Measurements from ENCODE around the gene LYZL6.

Gene LYZL6, protein sequence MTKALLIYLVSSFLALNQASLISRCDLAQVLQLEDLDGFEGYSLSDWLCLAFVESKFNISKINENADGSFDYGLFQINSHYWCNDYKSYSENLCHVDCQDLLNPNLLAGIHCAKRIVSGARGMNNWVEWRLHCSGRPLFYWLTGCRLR

DNA sequence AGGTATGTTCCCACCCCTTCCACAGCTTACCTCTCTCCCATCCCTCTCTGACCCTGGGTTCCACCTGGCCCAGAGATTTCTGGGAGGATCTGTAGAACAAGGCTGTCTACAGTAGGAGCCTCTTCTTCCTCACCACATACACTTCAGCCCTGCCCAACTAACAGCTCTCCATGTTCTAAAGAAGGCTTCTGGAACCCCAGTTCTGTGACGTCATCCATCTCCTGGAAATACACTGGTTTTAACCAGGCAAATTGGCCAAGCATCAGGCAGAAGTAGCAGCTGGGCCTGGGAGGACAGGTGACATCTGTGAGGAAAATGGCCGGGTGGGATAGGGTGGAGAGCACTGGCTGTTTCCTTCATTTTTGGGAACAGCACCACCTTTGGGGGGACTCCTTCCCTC is at the start of gene LYZL6:
LYZL6 (minus strand) TSS at position 177 of the 400 bp plus-strand sequence. CDS start 4,357 bp downstream, outside the sequence.
- DNase-seq (ENCODE audit: low read depth in 2 of 2, low spot score in 1 of 2) = no peak

DNA sequence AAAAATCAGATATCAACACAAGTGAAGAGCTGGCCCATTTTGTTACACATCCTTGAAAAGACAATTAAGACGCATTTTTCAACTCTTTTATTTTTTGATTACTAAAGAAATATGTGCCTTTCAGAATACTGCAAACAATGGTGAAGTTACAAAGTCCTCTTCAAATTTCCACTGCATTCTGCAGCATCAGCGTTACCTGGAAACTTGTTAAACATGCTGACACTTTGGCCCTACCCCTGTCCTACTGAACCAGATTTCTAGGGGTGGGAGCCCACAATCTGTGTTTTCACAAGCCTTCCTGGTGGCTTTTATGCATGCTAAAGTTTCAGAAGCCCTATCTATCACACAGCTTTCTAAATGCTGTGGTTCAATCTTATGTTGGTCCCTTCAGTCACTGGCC is 47.6 kb upstream of the LYZL6 start:
- DNase-seq (ENCODE audit: low read depth in 2 of 2, low spot score in 1 of 2) = no peak

DNA sequence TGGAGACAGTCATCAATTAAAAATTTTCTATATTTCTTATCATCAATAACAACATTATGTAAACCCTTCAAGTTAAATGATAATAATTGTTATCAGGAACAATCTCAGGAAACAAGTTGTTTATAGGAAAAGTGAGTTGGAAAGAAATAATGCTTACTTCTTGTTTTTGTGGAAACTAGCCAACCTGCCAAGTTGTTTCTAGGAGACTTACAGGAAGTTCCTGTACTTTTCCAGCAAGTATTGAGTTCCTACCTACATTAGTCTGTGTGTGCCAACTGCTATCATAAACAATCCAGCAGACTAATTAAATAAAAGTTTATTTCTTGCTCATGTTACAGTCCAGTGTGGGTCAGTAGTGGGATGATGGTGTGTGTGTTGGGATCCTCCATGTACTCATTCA is 44.7 kb upstream of the LYZL6 start:
- no peak for DNase-seq (ENCODE audit: low read depth in 2 of 2, low spot score in 1 of 2)

DNA sequence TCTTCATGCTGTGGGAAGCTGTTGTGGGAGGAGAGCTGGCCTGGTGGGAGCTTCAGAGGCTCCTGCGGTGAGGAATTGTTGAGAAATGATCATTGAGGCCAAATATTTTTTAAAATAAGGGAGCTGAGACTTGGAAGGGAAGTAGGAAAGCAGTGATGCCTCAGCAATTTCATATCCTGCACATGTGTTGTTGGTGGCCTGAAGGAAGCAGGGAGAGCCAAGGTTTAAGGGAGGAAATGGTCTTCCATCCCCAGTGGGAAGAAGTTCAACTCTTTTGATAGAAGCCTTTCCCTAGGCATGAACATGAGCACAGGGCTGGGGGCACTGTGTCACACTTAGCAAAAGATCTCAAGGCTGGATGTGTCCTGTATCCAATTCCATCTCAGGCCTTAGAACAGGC is 43.1 kb upstream of the LYZL6 start, which contains the start of gene CCL14:
CCL14 (minus strand) TSS at position 87 of the 400 bp plus-strand sequence; CDS start at position 7, 80 bp downstream.
- DNase-seq (ENCODE audit: low read depth in 2 of 2, low spot score in 1 of 2) = no peak

DNA sequence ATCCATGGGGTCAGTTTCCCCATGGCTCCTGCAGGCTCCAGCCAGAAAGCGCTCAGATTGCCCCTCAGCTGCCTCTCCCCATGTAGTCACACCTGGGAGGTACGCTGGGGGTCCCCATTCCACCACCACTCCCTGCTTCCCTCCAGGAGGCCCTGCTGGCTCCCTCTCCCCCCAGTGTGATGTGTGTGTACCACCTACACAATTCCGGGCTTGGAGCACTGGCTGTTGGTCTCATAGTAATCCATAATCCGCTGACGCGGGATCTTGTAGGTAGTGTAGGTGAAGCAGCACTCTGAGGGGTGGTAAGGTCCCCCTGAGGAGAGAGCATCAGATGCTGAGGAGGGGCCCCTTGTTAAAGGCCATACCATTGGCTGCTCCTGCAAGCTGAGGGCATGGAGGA is 40.6 kb upstream of the LYZL6 start:
- DNase-seq (ENCODE audit: low read depth in 2 of 2, low spot score in 1 of 2) = no peak

DNA sequence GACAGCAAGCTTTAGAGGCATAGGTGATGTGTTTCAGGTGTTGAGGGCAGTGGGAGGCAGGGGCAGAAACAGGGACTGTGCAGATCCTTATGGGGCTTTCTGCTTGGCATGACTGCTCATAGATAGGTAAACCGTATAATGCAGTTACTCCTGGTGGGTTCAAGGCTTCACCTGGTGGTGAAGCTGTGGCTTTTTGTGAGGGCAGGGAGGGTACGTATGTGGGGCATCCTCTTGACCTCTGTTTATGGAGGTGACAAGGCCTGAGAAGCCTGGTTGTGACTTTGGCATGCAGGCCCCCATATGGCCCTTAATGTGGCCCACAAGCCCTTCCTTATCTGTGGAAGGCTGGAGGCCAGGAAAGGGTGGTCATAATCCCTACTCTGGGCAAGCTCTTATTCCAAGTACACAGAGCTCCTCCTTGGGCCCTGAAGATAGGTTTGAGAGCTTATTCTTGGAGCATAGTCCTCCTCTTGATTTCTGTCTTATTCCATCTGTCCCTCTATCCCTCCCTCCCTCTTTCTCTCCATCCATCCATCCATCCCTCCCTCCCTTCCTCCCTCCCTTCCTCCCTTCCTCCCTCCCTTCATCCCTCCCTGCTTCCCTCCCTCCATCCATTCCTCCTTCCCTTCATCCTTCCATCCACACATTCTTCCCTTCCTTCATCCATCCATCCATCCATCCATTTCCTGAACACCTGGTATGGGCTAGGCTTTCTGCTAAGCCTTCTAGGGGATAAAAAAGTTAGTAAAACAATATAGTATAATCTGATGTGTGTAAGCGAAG is 39.1 kb upstream of the LYZL6 start:
- DNase-seq (ENCODE audit: low read depth in 2 of 2, low spot score in 1 of 2) = no peak

DNA sequence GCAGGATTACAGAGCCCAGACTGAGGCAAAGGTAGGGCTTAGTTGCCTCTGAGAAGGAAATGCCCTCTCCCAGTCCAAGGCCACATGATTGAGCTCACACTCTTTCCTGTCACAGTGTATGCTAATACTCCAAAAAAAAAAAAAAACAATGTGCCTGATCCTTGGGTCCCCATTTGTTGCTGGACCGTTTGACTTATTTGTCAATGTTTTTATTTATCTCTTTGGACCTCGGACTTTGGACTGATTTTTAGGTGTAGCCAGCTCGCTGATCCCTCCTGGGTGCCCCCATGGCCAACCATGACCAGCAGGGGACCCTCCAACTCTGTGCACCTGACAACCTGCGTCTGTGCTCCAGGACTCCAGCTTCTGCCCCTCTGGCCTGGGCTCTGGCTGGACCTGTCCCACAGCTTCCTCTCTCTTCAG is 38.4 kb upstream of the LYZL6 start:
- no peak for DNase-seq (ENCODE audit: low read depth in 2 of 2, low spot score in 1 of 2)

DNA sequence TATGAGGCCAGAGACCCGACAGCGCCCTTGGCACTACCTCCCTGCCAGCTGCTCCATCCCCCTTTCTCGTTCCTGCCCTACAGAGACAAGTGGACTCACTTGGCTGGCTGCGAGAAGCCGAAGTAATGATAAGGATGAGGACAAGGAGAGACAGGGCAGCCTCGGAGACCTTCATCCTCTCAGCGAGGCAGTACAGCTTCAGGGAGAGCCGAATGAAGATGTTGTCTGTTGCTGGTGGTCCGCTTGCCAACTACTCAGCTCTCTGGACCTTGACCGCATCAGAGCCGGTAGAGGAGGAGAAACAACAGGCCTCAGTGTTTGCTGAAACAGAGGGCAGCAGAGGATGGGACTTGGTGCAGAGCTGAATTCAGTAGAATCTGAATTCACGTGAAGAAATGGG is 37.7 kb upstream of the LYZL6 start, which contains the start of gene CCL16:
CCL16 (minus strand) TSS at position 252 of the 400 bp plus-strand sequence; CDS start at position 175, 77 bp downstream.
- DNase-seq (ENCODE audit: low read depth in 2 of 2, low spot score in 1 of 2) = no peak

DNA sequence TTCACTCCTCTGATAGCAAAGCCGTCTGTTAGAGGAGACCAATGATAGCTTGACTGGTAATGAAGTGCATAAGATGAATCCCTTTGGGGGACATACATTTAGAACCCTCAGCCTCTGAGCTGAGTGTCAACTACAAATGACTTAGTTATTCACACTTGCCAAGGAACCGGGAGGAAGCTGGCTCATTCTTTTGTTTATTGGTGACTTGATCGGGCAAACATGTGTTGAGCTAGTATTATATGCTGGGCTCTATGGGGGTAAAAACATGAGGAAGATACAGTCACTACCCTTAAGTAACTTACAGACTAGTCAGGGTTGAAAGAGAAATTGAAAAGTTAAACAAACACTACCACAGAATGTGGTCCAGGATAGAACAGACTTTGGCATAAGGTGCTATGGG is 34.8 kb upstream of the LYZL6 start:
- DNase-seq (ENCODE audit: low read depth in 2 of 2, low spot score in 1 of 2) = no peak

DNA sequence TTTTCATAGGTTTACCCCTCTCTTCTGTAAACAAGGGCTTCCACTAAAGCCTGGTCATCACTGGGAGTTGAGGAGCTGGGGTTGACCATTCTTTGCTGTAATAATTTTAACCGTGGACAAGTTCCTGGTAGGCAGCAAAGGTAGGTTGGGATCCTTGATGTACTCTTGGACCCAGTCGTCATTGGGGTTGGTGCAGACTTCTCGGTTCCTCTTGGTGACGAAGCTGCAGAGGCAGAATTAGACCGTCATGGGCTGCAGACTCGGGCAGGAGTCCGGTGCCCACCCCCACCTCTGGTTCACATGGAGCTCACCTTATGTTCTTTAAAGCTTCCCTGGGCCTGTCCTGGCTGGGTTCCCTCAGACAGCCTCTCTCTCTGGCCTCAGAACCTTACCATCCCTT is 34.0 kb upstream of the LYZL6 start:
- no peak for DNase-seq (ENCODE audit: low read depth in 2 of 2, low spot score in 1 of 2)

DNA sequence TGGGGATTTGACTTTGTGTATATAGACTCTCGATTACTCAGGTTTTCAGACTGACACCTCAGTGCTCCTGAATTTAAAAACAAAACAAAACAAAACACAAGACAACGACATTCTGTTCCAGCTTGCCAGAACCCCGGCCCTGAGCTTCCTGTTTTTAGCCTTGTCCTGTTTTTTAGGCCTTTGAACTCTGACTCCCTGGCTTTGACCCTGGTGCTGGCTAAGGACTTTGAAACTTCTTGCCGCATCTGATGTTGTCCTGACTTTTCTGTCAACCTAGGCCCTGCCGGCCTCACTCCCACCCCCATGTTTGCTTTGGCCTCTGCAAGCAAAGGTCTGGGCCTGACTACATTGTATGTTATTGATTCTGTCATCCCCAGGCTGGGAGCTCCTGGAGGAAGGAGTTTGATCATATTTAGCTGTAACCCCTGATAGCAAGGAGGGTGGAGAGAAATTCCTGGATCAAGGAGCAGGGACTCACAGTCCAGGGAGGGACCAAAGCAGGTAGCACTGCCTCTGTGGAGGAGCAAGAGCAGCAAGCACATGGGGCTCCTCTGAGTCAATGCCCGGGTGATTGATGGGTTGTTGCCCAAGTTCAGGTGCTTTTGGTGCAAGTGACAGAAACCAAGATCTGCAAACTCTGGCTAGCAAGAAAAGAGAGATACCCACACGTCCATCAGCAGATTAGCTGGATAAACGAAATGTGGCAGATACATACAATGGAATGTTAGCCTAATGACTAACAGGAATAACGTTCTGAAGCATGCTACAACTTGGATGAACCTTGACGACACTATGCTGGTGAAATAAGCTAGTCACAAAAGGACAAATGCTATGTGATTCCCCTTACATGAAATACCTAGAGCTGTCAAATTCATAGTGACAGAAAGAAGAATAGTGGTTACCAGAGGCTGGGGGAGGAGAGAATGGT is 30.1 kb upstream of the LYZL6 start:
- no peak for DNase-seq (ENCODE audit: low read depth in 2 of 2, low spot score in 1 of 2)

DNA sequence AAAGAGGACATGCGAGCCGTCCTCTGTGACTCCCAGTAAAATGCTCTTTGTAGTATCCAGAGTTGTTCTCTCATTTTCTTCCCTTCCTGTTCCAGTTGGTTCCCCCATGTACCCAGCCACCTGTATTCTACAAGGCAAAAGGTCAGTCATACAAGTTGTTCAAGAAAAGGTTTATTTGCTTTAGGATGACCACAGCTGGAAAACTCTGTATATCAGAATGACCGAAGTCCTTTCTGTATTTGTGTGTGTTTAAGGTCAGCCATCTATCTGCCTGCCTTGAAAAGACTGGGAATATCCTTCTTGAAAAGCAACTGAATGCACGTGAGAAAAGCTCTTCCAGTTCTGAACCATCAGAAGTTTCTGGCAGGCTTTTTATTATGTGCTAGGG is 29.4 kb upstream of the LYZL6 start:
- DNase-seq (ENCODE audit: low read depth in 2 of 2, low spot score in 1 of 2) = no peak

DNA sequence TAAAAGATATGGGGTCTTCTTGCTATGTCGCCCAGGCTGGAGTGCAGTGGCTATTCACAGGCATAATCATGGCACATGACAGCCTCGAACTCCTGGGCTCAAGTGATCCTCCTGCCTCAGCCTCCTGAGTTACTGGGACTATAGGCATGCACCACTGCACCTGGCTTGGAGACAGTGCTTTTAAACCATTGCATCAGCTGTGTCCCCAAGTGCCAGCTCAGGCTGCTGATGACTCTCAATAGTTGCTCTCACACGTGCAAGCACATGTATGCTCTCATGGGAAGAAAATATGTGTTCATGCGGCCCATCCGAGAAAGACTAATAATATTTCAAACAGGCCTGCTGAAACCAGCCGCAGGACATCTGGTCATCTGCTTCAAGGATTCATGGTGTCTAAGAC is 29.0 kb upstream of the LYZL6 start:
- DNase-seq (ENCODE audit: low read depth in 2 of 2, low spot score in 1 of 2) = no peak

DNA sequence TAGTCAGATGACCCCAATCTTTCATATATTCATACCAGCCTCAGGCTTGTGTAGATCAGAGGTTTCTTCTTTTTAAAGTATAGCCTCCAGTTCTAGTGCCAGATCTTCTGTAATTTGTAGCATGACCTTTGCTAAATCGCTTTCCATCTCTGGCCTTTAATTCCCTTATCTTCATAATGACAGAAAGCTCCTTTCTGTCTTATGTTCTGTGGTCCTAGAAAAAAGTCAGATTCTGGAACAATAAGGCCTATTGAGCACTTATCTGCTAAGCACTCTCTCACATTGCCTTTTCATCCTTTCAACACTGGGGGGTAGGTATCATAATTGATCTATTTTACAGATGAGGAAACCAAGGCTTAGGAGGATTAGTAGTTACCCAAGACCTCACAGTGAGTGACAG is 28.6 kb upstream of the LYZL6 start:
- no peak for DNase-seq (ENCODE audit: low read depth in 2 of 2, low spot score in 1 of 2)

DNA sequence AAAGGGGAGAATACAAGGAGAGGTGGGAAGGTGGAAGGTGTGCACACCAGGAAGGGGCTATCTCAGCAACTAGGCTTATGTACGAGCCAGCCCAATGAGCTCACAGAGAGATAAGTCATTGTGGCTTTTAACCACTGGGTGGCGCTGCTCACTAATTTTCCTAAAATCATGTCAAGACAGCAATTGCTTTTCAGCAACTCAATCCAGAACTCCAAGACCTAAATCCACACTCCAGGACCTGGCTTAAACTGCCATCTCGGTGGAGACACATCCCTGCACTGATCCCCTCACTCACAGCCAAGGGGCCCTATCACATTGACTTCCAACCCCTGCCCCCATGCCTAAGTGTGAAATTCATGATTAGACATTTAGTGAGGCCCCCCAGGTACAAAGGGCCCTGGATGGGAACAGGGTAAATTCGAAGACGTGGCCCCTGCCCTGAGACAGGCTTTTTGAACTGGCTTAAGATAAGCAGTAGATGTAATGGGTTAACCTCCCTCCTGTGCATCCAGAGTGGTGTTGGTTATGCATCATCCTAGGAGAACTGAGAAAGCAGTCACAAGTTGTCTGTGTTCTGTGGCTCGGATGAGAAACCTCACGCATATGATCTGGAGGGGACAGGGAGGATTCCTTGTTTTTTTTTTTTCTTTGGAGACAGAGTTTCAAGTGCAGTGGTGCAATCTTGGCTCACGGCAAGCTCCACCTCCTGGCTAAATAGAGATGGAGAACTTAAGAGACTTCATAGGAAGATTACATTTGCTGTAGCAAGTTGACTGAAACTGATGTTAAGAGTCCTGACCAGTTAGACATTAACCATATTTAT is 26.3 kb upstream of the LYZL6 start:
- peak; percentile 47 to 54 for DNase-seq (ENCODE audit: low read depth in 2 of 2, low spot score in 1 of 2)

DNA sequence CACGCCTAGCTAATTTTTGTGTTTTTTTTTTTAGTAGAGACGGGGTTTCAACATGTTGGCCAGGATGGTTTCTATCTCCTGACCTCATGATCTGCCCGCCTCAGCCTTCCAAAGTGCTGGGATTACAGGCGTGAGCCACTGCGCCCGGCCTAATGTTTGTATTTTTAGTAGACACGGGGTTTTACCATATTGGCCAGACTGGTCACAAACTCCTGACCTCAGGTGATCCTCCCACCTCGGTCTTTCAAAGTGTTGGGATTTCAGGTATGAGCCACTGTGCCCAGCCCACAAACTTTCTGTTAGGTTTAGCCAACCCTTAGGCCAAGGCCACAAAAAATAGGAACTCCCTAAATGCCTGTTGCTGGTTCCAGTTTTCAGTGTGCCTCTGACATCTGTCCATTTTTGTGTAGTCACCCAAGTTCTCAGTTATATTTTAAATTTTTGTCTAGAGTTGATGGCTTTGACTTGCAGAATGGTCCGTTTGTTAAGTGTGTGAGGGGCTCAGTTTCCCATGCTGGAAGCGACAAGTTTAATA is 25.1 kb upstream of the LYZL6 start:
- no peak for DNase-seq (ENCODE audit: low read depth in 2 of 2, low spot score in 1 of 2)

DNA sequence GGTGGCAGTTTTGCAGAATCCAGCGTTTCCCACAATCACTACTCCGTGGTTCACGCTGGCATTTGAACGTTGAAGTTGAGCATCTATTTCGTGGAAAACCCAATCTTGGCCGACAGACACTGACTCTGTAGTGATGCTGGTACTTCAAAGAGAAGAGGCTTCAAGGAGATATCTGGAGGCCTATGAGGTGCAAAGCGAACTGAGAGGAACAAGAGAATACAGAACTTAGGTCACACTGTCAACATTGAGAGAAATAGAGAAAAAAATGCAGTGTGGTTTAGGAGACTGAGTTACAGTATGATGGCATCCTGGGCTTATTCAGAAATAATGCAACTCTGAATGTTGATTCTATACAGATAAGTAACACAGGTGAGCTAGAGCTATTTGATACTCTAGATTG is 21.8 kb upstream of the LYZL6 start:
- no peak for DNase-seq (ENCODE audit: low read depth in 2 of 2, low spot score in 1 of 2)

DNA sequence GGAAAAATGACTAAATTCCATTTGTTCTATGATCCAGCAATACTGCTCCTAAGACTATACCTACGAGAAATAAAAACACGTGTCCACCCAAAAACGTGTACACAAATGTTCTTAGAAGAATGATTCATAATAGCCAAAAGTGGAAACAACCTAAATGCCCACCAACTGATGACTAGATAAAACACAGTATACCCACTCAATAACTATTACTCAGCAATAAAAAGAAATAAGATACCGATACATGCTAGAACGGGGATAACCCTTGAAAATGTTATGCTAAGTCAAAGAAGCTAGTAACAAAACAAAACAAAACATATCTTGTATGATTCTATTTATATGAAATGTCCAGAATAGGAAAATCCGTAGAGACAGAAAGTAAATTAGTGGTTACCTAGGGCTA is 20.1 kb upstream of the LYZL6 start:
- no peak for DNase-seq (ENCODE audit: low read depth in 2 of 2, low spot score in 1 of 2)

DNA sequence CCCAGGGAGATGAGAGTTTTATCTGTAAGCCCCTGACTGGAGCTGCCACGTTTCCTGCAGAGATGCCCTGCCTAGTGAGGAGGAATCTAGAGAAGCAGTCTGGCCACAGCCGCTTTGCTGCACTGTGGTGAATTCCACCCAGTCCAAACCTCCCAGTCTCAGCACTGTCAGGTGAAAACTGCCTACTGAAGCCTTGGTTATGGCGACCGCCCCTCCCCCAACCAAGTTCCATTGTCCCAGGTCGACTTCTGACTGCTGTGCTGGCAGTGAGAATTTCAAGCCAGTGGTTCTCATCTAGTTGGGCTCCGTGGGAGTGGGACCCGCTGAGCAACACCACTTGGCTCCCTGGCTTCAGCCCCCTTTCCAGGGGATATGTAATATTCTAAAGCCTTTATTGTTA is 10.2 kb upstream of the LYZL6 start:
- DNase-seq (ENCODE audit: low read depth in 2 of 2, low spot score in 1 of 2) = no peak

DNA sequence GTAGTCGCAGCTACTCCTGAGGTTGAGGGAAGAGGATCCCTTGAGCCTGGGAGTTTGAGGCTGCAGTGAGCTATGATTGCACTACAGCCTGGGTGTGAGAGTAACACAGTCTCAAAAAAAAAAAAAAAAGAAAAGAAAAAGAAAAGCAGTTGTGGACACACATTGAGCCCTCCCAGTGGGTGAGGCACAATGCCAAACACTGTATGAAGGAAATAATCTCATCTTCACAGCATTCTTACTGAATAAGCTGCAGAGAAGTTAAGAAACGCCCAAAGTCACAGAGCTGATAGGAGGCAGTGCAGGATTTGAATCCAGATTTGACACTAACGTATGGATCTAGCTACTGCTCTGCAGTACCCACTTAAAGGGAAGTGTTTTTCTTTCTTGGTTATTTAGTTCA is 5.9 kb upstream of the LYZL6 start:
- no peak for DNase-seq (ENCODE audit: low read depth in 2 of 2, low spot score in 1 of 2)

DNA sequence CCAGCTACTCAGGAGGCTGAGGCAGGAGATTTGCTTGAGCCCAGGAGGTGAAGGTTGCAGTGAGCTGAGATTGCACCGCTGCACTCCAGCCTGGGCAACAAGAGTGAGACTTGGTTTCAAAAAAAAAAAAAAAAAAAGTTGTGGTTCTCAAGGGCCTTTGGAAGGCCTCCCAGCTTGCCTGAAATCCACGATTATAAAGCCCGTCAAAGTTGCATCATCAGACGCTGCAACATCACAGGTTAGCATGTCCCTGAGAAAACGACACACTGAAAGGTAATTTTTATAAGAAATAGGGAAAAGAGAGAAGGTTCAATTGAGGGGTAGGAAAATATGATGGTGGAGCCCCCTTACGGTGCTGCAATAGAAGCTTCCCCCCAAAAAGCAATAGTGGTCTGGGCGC is 4.6 kb upstream of the LYZL6 start:
- DNase-seq (ENCODE audit: low read depth in 2 of 2, low spot score in 1 of 2) = no peak

Measured in stimulated activated CD8-positive, alpha-beta memory T cell treated with anti-CD3 and anti-CD28 coated beads, Interleukin-4, amount 100 ng/mL, for 4 hours (primary cell).